Measurements from ENCODE around the gene EDN3.

DNA sequence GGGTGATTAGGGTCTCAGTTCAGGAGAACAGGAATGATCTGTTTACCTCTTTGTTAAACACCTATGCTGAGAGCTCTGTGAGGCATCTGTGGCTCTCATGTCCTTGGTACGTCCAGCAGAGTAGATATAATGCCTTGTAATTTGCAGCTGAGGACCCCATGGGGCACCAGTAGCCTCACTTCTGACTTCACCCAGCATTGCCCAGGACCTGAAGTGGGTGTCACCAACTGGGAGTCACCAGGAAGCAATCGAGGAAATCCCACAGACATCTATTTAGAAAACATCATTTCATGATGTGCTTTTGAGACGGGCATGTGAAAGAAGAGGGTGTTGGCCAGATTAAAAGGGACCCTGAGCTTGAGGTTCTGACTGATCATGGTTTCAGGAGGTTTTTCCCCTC, 8.8 kb downstream of the EDN3 start:
- TF ChIP-seq, protein P1, sequence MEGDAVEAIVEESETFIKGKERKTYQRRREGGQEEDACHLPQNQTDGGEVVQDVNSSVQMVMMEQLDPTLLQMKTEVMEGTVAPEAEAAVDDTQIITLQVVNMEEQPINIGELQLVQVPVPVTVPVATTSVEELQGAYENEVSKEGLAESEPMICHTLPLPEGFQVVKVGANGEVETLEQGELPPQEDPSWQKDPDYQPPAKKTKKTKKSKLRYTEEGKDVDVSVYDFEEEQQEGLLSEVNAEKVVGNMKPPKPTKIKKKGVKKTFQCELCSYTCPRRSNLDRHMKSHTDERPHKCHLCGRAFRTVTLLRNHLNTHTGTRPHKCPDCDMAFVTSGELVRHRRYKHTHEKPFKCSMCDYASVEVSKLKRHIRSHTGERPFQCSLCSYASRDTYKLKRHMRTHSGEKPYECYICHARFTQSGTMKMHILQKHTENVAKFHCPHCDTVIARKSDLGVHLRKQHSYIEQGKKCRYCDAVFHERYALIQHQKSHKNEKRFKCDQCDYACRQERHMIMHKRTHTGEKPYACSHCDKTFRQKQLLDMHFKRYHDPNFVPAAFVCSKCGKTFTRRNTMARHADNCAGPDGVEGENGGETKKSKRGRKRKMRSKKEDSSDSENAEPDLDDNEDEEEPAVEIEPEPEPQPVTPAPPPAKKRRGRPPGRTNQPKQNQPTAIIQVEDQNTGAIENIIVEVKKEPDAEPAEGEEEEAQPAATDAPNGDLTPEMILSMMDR (IDR thresholded peaks at IDR 0.05 in 2 of 3, conservative IDR thresholded peaks at IDR 0.05 in 1 of 3; ENCODE audit: borderline replicate concordance in 1 of 3, insufficient read depth in 1 of 3, low read depth in 2 of 3, low read length in 2 of 3): no peak
- TF ChIP-seq CBX3 (IDR thresholded peaks at IDR 0.05; ENCODE audit: low read depth) (no peak), POLR2AphosphoS5 (IDR thresholded peaks at IDR 0.05; ENCODE audit: low read depth, low read length) (no peak), POLR2A (IDR thresholded peaks at IDR 0.05; ENCODE audit: borderline replicate concordance, extremely low read depth, insufficient read depth, insufficient read length) (no peak), SP1 (IDR thresholded peaks at IDR 0.05; ENCODE audit: low read depth) (no peak), TCF7L2 (IDR thresholded peaks at IDR 0.05; ENCODE audit: borderline replicate concordance, extremely low read depth, insufficient read depth, insufficient read length) (no peak), EZH2 (IDR thresholded peaks at IDR 0.05) (no peak), CEBPB (IDR thresholded peaks at IDR 0.05; ENCODE audit: low read depth) (no peak)
- TF ChIP-seq, protein P2, sequence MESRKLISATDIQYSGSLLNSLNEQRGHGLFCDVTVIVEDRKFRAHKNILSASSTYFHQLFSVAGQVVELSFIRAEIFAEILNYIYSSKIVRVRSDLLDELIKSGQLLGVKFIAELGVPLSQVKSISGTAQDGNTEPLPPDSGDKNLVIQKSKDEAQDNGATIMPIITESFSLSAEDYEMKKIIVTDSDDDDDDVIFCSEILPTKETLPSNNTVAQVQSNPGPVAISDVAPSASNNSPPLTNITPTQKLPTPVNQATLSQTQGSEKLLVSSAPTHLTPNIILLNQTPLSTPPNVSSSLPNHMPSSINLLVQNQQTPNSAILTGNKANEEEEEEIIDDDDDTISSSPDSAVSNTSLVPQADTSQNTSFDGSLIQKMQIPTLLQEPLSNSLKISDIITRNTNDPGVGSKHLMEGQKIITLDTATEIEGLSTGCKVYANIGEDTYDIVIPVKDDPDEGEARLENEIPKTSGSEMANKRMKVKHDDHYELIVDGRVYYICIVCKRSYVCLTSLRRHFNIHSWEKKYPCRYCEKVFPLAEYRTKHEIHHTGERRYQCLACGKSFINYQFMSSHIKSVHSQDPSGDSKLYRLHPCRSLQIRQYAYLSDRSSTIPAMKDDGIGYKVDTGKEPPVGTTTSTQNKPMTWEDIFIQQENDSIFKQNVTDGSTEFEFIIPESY (IDR thresholded peaks at IDR 0.05; ENCODE audit: extremely low read depth, insufficient replicate concordance, low read length): no peak
- TF ChIP-seq, protein P3, sequence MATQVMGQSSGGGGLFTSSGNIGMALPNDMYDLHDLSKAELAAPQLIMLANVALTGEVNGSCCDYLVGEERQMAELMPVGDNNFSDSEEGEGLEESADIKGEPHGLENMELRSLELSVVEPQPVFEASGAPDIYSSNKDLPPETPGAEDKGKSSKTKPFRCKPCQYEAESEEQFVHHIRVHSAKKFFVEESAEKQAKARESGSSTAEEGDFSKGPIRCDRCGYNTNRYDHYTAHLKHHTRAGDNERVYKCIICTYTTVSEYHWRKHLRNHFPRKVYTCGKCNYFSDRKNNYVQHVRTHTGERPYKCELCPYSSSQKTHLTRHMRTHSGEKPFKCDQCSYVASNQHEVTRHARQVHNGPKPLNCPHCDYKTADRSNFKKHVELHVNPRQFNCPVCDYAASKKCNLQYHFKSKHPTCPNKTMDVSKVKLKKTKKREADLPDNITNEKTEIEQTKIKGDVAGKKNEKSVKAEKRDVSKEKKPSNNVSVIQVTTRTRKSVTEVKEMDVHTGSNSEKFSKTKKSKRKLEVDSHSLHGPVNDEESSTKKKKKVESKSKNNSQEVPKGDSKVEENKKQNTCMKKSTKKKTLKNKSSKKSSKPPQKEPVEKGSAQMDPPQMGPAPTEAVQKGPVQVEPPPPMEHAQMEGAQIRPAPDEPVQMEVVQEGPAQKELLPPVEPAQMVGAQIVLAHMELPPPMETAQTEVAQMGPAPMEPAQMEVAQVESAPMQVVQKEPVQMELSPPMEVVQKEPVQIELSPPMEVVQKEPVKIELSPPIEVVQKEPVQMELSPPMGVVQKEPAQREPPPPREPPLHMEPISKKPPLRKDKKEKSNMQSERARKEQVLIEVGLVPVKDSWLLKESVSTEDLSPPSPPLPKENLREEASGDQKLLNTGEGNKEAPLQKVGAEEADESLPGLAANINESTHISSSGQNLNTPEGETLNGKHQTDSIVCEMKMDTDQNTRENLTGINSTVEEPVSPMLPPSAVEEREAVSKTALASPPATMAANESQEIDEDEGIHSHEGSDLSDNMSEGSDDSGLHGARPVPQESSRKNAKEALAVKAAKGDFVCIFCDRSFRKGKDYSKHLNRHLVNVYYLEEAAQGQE (IDR thresholded peaks at IDR 0.05; ENCODE audit: low read depth): no peak

Data from HCT116 (cell line).